Panc1 (cell line): ENCODE measurements around the gene MECR. TPM values are rescaled to one million over a fixed set of nuclear protein-coding genes. Genes with fewer than 3 reads are reported as not detected.
"Not testable (repeated sequence)": the region's sequence is repeated elsewhere in the genome, so short reads cannot be mapped to it uniquely, and the experiment has no call there.

ENCODE experiments used
- ATAC-seq: fragments of 200-7000 bp; cut with Tn5 transposase; 2 replicates; pipeline ENCODE4 v1.9.1; 2020; ENCODE audit warnings: mild to moderate bottlenecking, moderate library complexity
- BruUV-seq: library from RNA; stranded (reverse); fragments of 400-500 nt; replicated peaks from 2 replicates; lab custom pipeline; 2021; lab: Mats Ljungman, UMichigan
- CTCF ChIA-PET: fragments of 300-600 bp; sonication (Branson Sonifier 250); formaldehyde crosslinking; loops from one replicate; lab custom pipeline; 2022; ENCODE audit warnings: antibody characterized with exemption; lab: Charles Lee
- POLR2A ChIA-PET: fragments of 300-600 bp; sonication (Branson Sonifier 250); formaldehyde crosslinking; loops from one replicate; lab custom pipeline; 2022; ENCODE audit warnings: antibody characterized with exemption; lab: Charles Lee
- DNase-seq: peaks from one replicate; pipeline ENCODE4 v3.0.0-alpha.2; 2010; ENCODE audit warnings: low read depth, low spot score
- H3K27ac ChIP-seq: 2 replicates; pipeline ENCODE4 v1.5.1; 2011; ENCODE audit warnings: mild to moderate bottlenecking, low read length, inconsistent platforms
- H3K27me3 ChIP-seq: fragments of 200-500 bp; sonication (Bioruptor generic); 2 replicates; pipeline ENCODE4 v1.6.0; 2014; ENCODE audit warnings: low read length, inconsistent platforms; ENCODE audit not compliant: control insufficient read depth, insufficient read depth
- H3K36me3 ChIP-seq: fragments of 200-500 bp; sonication (Bioruptor generic); 2 replicates; pipeline ENCODE4 v1.5.1; 2014; ENCODE audit warnings: inconsistent platforms, mild to moderate bottlenecking, low read length, moderate library complexity; ENCODE audit not compliant: control insufficient read depth, insufficient read depth
- H3K4me1 ChIP-seq: 2 replicates; pipeline ENCODE4 v1.5.1; 2011; ENCODE audit warnings: inconsistent platforms, mild to moderate bottlenecking, low read length, moderate library complexity; ENCODE audit not compliant: control insufficient read depth, insufficient read depth
- H3K4me3 ChIP-seq, 2 experiments: 2 replicates each; pipeline ENCODE4 v1.5.1; 2011 to 2012; ENCODE audit warnings: low read depth in 2 of 2, low read length in 2 of 2, mild to moderate bottlenecking in 2 of 2, inconsistent platforms in 1 of 2, moderate library complexity in 1 of 2
- H3K9me3 ChIP-seq: fragments of 200-500 bp; sonication (Bioruptor generic); 2 replicates; pipeline ENCODE4 v1.5.1; 2014; ENCODE audit warnings: low read depth, mild to moderate bottlenecking, inconsistent platforms, low read length, moderate library complexity; ENCODE audit not compliant: control insufficient read depth, insufficient read depth
- POLR2AphosphoS5 ChIP-seq: IDR thresholded peaks from 2 replicates; pipeline ENCODE4 v1.6.1; 2012; ENCODE audit warnings: mild to moderate bottlenecking, low read depth, low read length, moderate library complexity
- SIN3A ChIP-seq: IDR thresholded peaks from 2 replicates; pipeline ENCODE4 v1.6.1; 2012; ENCODE audit warnings: low read depth, mild to moderate bottlenecking, low read length, moderate library complexity, borderline replicate concordance; ENCODE audit not compliant: insufficient read depth
- TCF7L2 ChIP-seq: IDR thresholded peaks from 2 replicates; pipeline ENCODE4 v1.6.1; 2011; ENCODE audit warnings: mild to moderate bottlenecking, low read depth, low read length, inconsistent platforms
- in situ Hi-C: cut with HindIII; loops from 2 replicates; pipeline ENCODE4 v1.10.0; 2016; ENCODE audit warnings: low sequenced_read_pairs, low pct_unique_long_range_greater_than_20kb
- intact Hi-C: fragments of 100-400 bp; cut with micrococcal nuclease; formaldehyde crosslinking; loops from one replicate; pipeline ENCODE4 v1.10.0; 2022; ENCODE audit not compliant: unreplicated experiment
- total RNA-seq: library from RNA; stranded (reverse); gene quantifications from one replicate; pipeline ENCODE4 v1.2.1, GENCODE V29; 2021; ENCODE audit not compliant: unreplicated experiment
- TF ChIP-seq, protein P1 (sequence below): fragments of 450-650 bp; IDR thresholded peaks from 2 replicates; pipeline ENCODE4 v1.5.1; 2017; ENCODE audit warnings: mild to moderate bottlenecking
- TF ChIP-seq, protein P2 (sequence below), 2 experiments: IDR thresholded peaks; 2 replicates each; pipeline ENCODE4 v1.6.1; 2011 to 2012; ENCODE audit warnings: low read depth in 2 of 2, control low read depth in 1 of 2, low read length in 1 of 2, mild to moderate bottlenecking in 1 of 2, moderate library complexity in 1 of 2; ENCODE audit not compliant: insufficient read depth in 1 of 2

MECR gene
- total RNA-seq, 1 experiment from 2014 or later = 25.7 TPM

GRCh38 chr1:29156543-29157268, 74.0 kb downstream of the MECR start:
- no peaks in the 10 kb centered on the region for H3K27me3 ChIP-seq
- no peak; the same call in 1 of the 2 replicates for ATAC-seq
- ChIA-PET POLR2A (no interaction called here), CTCF (interaction anchor here (1.0 kb wide), 1 partner anchor 46 kb away, joined by 3 read pairs; no protein-coding TSS in a partner anchor)
- BruUV-seq = no TSS peak
- in situ Hi-C loops (no loop called here), intact Hi-C loops (no loop called here)
- no peaks in the 10 kb centered on the region for H3K9me3 ChIP-seq
- no peaks in the 10 kb centered on the region for H3K4me1 ChIP-seq
- no peak overlapping the region for H3K27ac ChIP-seq
- TF ChIP-seq TCF7L2 (no peak), POLR2AphosphoS5 (no peak), SIN3A (no peak)
- TF ChIP-seq, protein P1, sequence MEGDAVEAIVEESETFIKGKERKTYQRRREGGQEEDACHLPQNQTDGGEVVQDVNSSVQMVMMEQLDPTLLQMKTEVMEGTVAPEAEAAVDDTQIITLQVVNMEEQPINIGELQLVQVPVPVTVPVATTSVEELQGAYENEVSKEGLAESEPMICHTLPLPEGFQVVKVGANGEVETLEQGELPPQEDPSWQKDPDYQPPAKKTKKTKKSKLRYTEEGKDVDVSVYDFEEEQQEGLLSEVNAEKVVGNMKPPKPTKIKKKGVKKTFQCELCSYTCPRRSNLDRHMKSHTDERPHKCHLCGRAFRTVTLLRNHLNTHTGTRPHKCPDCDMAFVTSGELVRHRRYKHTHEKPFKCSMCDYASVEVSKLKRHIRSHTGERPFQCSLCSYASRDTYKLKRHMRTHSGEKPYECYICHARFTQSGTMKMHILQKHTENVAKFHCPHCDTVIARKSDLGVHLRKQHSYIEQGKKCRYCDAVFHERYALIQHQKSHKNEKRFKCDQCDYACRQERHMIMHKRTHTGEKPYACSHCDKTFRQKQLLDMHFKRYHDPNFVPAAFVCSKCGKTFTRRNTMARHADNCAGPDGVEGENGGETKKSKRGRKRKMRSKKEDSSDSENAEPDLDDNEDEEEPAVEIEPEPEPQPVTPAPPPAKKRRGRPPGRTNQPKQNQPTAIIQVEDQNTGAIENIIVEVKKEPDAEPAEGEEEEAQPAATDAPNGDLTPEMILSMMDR = no peak
- TF ChIP-seq, protein P2, sequence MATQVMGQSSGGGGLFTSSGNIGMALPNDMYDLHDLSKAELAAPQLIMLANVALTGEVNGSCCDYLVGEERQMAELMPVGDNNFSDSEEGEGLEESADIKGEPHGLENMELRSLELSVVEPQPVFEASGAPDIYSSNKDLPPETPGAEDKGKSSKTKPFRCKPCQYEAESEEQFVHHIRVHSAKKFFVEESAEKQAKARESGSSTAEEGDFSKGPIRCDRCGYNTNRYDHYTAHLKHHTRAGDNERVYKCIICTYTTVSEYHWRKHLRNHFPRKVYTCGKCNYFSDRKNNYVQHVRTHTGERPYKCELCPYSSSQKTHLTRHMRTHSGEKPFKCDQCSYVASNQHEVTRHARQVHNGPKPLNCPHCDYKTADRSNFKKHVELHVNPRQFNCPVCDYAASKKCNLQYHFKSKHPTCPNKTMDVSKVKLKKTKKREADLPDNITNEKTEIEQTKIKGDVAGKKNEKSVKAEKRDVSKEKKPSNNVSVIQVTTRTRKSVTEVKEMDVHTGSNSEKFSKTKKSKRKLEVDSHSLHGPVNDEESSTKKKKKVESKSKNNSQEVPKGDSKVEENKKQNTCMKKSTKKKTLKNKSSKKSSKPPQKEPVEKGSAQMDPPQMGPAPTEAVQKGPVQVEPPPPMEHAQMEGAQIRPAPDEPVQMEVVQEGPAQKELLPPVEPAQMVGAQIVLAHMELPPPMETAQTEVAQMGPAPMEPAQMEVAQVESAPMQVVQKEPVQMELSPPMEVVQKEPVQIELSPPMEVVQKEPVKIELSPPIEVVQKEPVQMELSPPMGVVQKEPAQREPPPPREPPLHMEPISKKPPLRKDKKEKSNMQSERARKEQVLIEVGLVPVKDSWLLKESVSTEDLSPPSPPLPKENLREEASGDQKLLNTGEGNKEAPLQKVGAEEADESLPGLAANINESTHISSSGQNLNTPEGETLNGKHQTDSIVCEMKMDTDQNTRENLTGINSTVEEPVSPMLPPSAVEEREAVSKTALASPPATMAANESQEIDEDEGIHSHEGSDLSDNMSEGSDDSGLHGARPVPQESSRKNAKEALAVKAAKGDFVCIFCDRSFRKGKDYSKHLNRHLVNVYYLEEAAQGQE (IDR thresholded peaks at IDR 0.05; ENCODE audit: insufficient read depth in 1 of 2, low read depth in 2 of 2, low read length in 1 of 2) = no peak
- H3K4me3 ChIP-seq = no peak overlapping the region
- DNase-seq = no peak
- H3K36me3 ChIP-seq = peaks cover 28% of the 10 kb centered on the region

GRCh38 chr1:29152046-29152805, 78.5 kb downstream of the MECR start:
- H3K4me3 ChIP-seq = no peak overlapping the region
- in situ Hi-C loops (no loop called here), intact Hi-C loops (no loop called here)
- no TSS peak for BruUV-seq
- POLR2A ChIA-PET = interaction anchor here (0.7 kb wide), 1 partner anchor 88 kb away, joined by 3 read pairs; no protein-coding TSS in a partner anchor
- no peak overlapping the region for H3K27ac ChIP-seq
- no peaks in the 10 kb centered on the region for H3K27me3 ChIP-seq
- no peak for DNase-seq
- peaks cover 31% of the 10 kb centered on the region for H3K36me3 ChIP-seq
- CTCF ChIA-PET = no interaction called here
- no peaks in the 10 kb centered on the region for H3K9me3 ChIP-seq
- TF ChIP-seq SIN3A = no peak
- TF ChIP-seq, protein P2 (IDR thresholded peaks at IDR 0.05; ENCODE audit: insufficient read depth in 1 of 2, low read depth in 2 of 2, low read length in 1 of 2) = no peak
- TF ChIP-seq TCF7L2 = no peak
- TF ChIP-seq POLR2AphosphoS5 = no peak
- TF ChIP-seq, protein P1 = no peak
- no peaks in the 10 kb centered on the region for H3K4me1 ChIP-seq
- no peak for ATAC-seq

- in situ Hi-C loops, ATAC-seq, DNase-seq, H3K27ac ChIP-seq, H3K27me3 ChIP-seq, H3K9me3 ChIP-seq, H3K4me1 ChIP-seq, H3K4me3 ChIP-seq, POLR2A ChIA-PET, CTCF ChIA-PET, intact Hi-C loops, BruUV-seq: not testable (repeated sequence)
- peaks cover 31% of the 10 kb centered on the region for H3K36me3 ChIP-seq
These were observed 80.4 kb downstream of the MECR start for GRCh38 chr1:29150346-29150745.
